SK-N-SH (cell line): Measurements from ENCODE around the gene ZFPL1. TPM values are rescaled to one million over a fixed set of nuclear protein-coding genes. Genes with fewer than 3 reads are reported as not detected.

Source experiments
- CTCF ChIA-PET: fragments of 300-600, 350-600 bp; formaldehyde crosslinking; extraction: SDS; loops from one replicate; lab custom pipeline; 2021; lab: Yijun Ruan, JAX
- POLR2A ChIA-PET: fragments of 350-600 bp; sonication (Branson Sonifier 250); formaldehyde crosslinking; extraction: SDS; loops from one replicate; lab custom pipeline; 2020; ENCODE audit warnings: antibody characterized with exemption, inconsistent platforms; lab: Yijun Ruan, JAX
- DNase-seq: peaks from one replicate; pipeline ENCODE4 v3.0.0; 2012
- H2AFZ ChIP-seq: fragments of 200-600 bp; sonication (generic); 2 replicates; pipeline ENCODE4 v1.8.1; 2016; ENCODE audit warnings: antibody characterized with exemption, mild to moderate bottlenecking, low read depth
- H3F3A ChIP-seq: fragments of 200-600 bp; sonication (generic); replicated peaks from 2 replicates; pipeline ENCODE3; 2016; ENCODE audit warnings: antibody characterized with exemption, mild to moderate bottlenecking; ENCODE audit not compliant: insufficient read depth
- H3K27ac ChIP-seq, 2 experiments: fragments of 200-500 bp in 1 of 2; fragments of 200-600 bp in 1 of 2; sonication (Bioruptor generic) in 1 of 2; sonication (generic), shearing (Covaris generic) in 1 of 2; 2 replicates each; pipeline versions ENCODE4 v1.5.1 to v1.6.1; 2014 to 2016; ENCODE audit warnings: low read depth in 2 of 2, inconsistent platforms in 1 of 2, low read length in 1 of 2, mild to moderate bottlenecking in 1 of 2, mixed read lengths in 1 of 2
- H3K27me3 ChIP-seq: fragments of 200-600 bp; sonication (generic), shearing (Covaris generic); 2 replicates; pipeline ENCODE4 v1.6.1; 2016; ENCODE audit warnings: mixed run types; ENCODE audit not compliant: insufficient read depth
- H3K36me3 ChIP-seq, 2 experiments: fragments of 200-500 bp in 1 of 2; fragments of 200-600 bp in 1 of 2; sonication (Bioruptor generic) in 1 of 2; sonication (generic) in 1 of 2; replicated peaks in 1 of 2; 2 replicates each; pipeline versions ENCODE3 to v1.5.1; 2014 to 2016; ENCODE audit warnings: low read length in 1 of 2, mild to moderate bottlenecking in 1 of 2; ENCODE audit not compliant: insufficient read depth in 2 of 2, control insufficient read depth in 1 of 2
- H3K4me1 ChIP-seq, 2 experiments: fragments of 200-500 bp in 1 of 2; fragments of 200-600 bp in 1 of 2; sonication (Bioruptor generic) in 1 of 2; sonication (generic), shearing (Covaris generic) in 1 of 2; 2 replicates each; pipeline versions ENCODE4 v1.5.1 to v1.6.1; 2014 to 2016; ENCODE audit warnings: low read depth in 1 of 2, low read length in 1 of 2, mixed run types in 1 of 2; ENCODE audit not compliant: insufficient read depth in 2 of 2, control insufficient read depth in 1 of 2
- H3K4me2 ChIP-seq: fragments of 200-600 bp; sonication (generic), shearing (Covaris generic); 2 replicates; pipeline ENCODE4 v1.6.1; 2017; ENCODE audit warnings: mixed run types
- H3K4me3 ChIP-seq, 2 experiments: fragments of 200-500 bp in 1 of 2; fragments of 200-600 bp in 1 of 2; sonication (Bioruptor generic) in 1 of 2; sonication (generic), shearing (Covaris generic) in 1 of 2; 2 replicates each; pipeline versions ENCODE4 v1.5.1 to v1.8.1; 2014 to 2016; ENCODE audit warnings: low read depth in 2 of 2, inconsistent platforms in 1 of 2, low read length in 1 of 2, mild to moderate bottlenecking in 1 of 2, mixed read lengths in 1 of 2, moderate library complexity in 1 of 2
- H3K79me2 ChIP-seq: fragments of 200-600 bp; sonication (generic); 2 replicates; pipeline ENCODE4 v1.8.1; 2017; ENCODE audit warnings: mild to moderate bottlenecking; ENCODE audit not compliant: insufficient read depth
- H3K9ac ChIP-seq: fragments of 200-600 bp; sonication (generic); 2 replicates; pipeline ENCODE4 v1.6.1; 2017; ENCODE audit warnings: mixed run types
- H3K9me2 ChIP-seq: fragments of 200-600 bp; sonication (generic); 2 replicates; pipeline ENCODE4 v1.6.1; 2017; ENCODE audit warnings: mixed run types
- H3K9me3 ChIP-seq: fragments of 200-600 bp; sonication (generic); 2 replicates; pipeline ENCODE4 v1.6.1; 2017; ENCODE audit warnings: mixed run types, mild to moderate bottlenecking, moderate library complexity
- H4K20me1 ChIP-seq: fragments of 200-600 bp; sonication (generic); 2 replicates; pipeline ENCODE4 v1.6.1; 2017; ENCODE audit warnings: mild to moderate bottlenecking, mixed run types; ENCODE audit not compliant: insufficient read depth
- EP300 ChIP-seq, 2 experiments: IDR thresholded peaks; 2 replicates each; pipeline versions ENCODE4 v1.4.0 to v1.6.1; 2012; ENCODE audit warnings: borderline replicate concordance in 1 of 2, low read depth in 1 of 2, low read length in 1 of 2
- FOSL2 ChIP-seq: IDR thresholded peaks from 2 replicates; pipeline ENCODE4 v1.4.0; 2012; ENCODE audit warnings: low read depth, mild to moderate bottlenecking, moderate library complexity, borderline replicate concordance
- FOXJ3 ChIP-seq: sonication (generic); formaldehyde crosslinking; IDR thresholded peaks from 2 replicates; pipeline ENCODE4 v1.5.1; 2020; ENCODE audit warnings: mild to moderate bottlenecking, missing genetic modification reagents
- FOXM1 ChIP-seq: IDR thresholded peaks from 2 replicates; pipeline ENCODE4 v1.4.0; 2012; ENCODE audit warnings: low read depth, mild to moderate bottlenecking
- GATA2 ChIP-seq: sonication (generic); formaldehyde crosslinking; IDR thresholded peaks from 2 replicates; pipeline ENCODE4 v1.5.0; 2020; ENCODE audit warnings: mild to moderate bottlenecking, missing genetic modification reagents
- MEF2A ChIP-seq: IDR thresholded peaks from 2 replicates; pipeline ENCODE4 v1.4.0; 2012; ENCODE audit warnings: low read depth, borderline replicate concordance
- NRF1 ChIP-seq: IDR thresholded peaks from 2 replicates; pipeline ENCODE4 v1.6.1; 2012; ENCODE audit warnings: low read depth, mild to moderate bottlenecking, low read length
- RFX5 ChIP-seq: IDR thresholded peaks from 2 replicates; pipeline ENCODE4 v1.6.1; 2012; ENCODE audit warnings: mild to moderate bottlenecking, improper control_type of control experiment, low read length
- WGBS: methylation state at CpG from one replicate; pipeline ENCODE4 v1.1.6; 2017; ENCODE audit warnings: low lambda C conversion rate; 5-methylcytosine and 5-hydroxymethylcytosine counted together
- polyA plus RNA-seq, 3 experiments: library from polyadenylated mRNA; depleted of rRNA; stranded (reverse); fragments of >200 nt; gene quantifications; 2 replicates each; pipeline ENCODE4 v1.2.3, GENCODE V29; 2012
- TF ChIP-seq, protein P1 (sequence below): IDR thresholded peaks from 2 replicates; pipeline ENCODE4 v1.6.1; 2012; ENCODE audit warnings: mild to moderate bottlenecking, low read depth, low read length, moderate library complexity
- TF ChIP-seq, protein P2 (sequence below): fragments of 150-350 bp; IDR thresholded peaks from 2 replicates; pipeline ENCODE4 v1.6.1; 2016; ENCODE audit warnings: mild to moderate bottlenecking, low read depth, low read length

Gene ZFPL1
- polyA plus RNA-seq, 1 of the 3 experiments (the other 2 are of a cell fraction): 75.9 TPM

- Histone ChIP-seq H3K4me1 (peaks cover 0 to 2% of the 10 kb centered on the region in 2 experiments; a peak in 1 of 4 replicates), H3K9me2 (no peaks in the 10 kb centered on the region), H3K9me3 (no peaks in the 10 kb centered on the region), H3F3A (peaks cover 11% of the 10 kb centered on the region), H4K20me1 (no peaks in the 10 kb centered on the region), H3K27ac (no peak overlapping the region), H3K27me3 (no peaks in the 10 kb centered on the region), H3K9ac (no peak overlapping the region), H3K4me3 (no peak overlapping the region), H3K79me2 (no peaks in the 10 kb centered on the region), H2AFZ (no peak overlapping the region), H3K36me3 (peaks cover 7 to 21% of the 10 kb centered on the region in 2 experiments), H3K4me2 (no peak overlapping the region)
- ChIA-PET CTCF (interaction anchor here (1.6 kb wide), 1 partner anchor 21 kb away, joined by 5 read pairs; the partner anchor contains the start of gene ARL2), POLR2A (no interaction called here)
- WGBS: 78% methylated on average over 9 of the region's 11 CpGs
- TF ChIP-seq, protein P1, sequence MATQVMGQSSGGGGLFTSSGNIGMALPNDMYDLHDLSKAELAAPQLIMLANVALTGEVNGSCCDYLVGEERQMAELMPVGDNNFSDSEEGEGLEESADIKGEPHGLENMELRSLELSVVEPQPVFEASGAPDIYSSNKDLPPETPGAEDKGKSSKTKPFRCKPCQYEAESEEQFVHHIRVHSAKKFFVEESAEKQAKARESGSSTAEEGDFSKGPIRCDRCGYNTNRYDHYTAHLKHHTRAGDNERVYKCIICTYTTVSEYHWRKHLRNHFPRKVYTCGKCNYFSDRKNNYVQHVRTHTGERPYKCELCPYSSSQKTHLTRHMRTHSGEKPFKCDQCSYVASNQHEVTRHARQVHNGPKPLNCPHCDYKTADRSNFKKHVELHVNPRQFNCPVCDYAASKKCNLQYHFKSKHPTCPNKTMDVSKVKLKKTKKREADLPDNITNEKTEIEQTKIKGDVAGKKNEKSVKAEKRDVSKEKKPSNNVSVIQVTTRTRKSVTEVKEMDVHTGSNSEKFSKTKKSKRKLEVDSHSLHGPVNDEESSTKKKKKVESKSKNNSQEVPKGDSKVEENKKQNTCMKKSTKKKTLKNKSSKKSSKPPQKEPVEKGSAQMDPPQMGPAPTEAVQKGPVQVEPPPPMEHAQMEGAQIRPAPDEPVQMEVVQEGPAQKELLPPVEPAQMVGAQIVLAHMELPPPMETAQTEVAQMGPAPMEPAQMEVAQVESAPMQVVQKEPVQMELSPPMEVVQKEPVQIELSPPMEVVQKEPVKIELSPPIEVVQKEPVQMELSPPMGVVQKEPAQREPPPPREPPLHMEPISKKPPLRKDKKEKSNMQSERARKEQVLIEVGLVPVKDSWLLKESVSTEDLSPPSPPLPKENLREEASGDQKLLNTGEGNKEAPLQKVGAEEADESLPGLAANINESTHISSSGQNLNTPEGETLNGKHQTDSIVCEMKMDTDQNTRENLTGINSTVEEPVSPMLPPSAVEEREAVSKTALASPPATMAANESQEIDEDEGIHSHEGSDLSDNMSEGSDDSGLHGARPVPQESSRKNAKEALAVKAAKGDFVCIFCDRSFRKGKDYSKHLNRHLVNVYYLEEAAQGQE: no peak
- TF ChIP-seq, protein P2, sequence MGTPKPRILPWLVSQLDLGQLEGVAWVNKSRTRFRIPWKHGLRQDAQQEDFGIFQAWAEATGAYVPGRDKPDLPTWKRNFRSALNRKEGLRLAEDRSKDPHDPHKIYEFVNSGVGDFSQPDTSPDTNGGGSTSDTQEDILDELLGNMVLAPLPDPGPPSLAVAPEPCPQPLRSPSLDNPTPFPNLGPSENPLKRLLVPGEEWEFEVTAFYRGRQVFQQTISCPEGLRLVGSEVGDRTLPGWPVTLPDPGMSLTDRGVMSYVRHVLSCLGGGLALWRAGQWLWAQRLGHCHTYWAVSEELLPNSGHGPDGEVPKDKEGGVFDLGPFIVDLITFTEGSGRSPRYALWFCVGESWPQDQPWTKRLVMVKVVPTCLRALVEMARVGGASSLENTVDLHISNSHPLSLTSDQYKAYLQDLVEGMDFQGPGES: no peak
- DNase-seq: no peak
These were observed 48.4 kb upstream of the ZFPL1 start for GRCh38 chr11:65035579-65035978.

- Histone ChIP-seq H4K20me1 (no peaks in the 10 kb centered on the region), H3K9me3 (no peaks in the 10 kb centered on the region), H2AFZ (no peak overlapping the region)
- 91% methylated on average over 6 of the region's 6 CpGs for WGBS
- TF ChIP-seq FOSL2 (no peak), EP300 (IDR thresholded peaks at IDR 0.05; ENCODE audit: borderline replicate concordance in 1 of 2, low read depth in 1 of 2, low read length in 1 of 2) (no peak), NRF1 (no peak), MEF2A (no peak), RFX5 (no peak), FOXM1 (no peak), GATA2 (CRISPR knock-in tag) (no peak), FOXJ3 (CRISPR knock-in tag) (no peak)
- TF ChIP-seq, all 33 proteins: peak for 0
- no peaks in the 10 kb centered on the region for H3K9me2 ChIP-seq
- H3F3A ChIP-seq: peaks cover 12% of the 10 kb centered on the region
- no peak overlapping the region for H3K27ac ChIP-seq
- POLR2A ChIA-PET: no interaction called here
- peaks cover 7 to 21% of the 10 kb centered on the region in 2 experiments for H3K36me3 ChIP-seq
- H3K4me1 ChIP-seq: peaks cover 0 to 5% of the 10 kb centered on the region in 2 experiments; a peak in 1 of 4 replicates
- H3K27me3 ChIP-seq: no peaks in the 10 kb centered on the region
- H3K79me2 ChIP-seq: peaks cover 5% of the 10 kb centered on the region
- H3K4me3 ChIP-seq: no peak overlapping the region
- no peak overlapping the region for H3K9ac ChIP-seq
- no peak overlapping the region for H3K4me2 ChIP-seq
- DNase-seq: no peak
- CTCF ChIA-PET: no interaction called here
These were observed 47.1 kb upstream of the ZFPL1 start for GRCh38 chr11:65036931-65037330.
